PC-9 (cell line): ENCODE measurements around the gene UTP14C. TPM values are rescaled to one million over a fixed set of nuclear protein-coding genes. Genes with fewer than 3 reads are reported as not detected.
"Not testable (repeated sequence)": the region's sequence is repeated elsewhere in the genome, so short reads cannot be mapped to it uniquely, and the experiment has no call there.

Experiments used
- BruUV-seq: library from RNA; stranded (reverse); fragments of 400-500 nt; replicated peaks from 2 replicates; lab custom pipeline; 2021; lab: Mats Ljungman, UMichigan
- CTCF ChIA-PET: fragments of 300-600 bp; sonication (Branson Sonifier 250); formaldehyde crosslinking; loops from one replicate; lab custom pipeline; 2022; ENCODE audit warnings: antibody characterized with exemption; lab: Charles Lee
- POLR2A ChIA-PET: fragments of 300-600 bp; sonication (Branson Sonifier 250); formaldehyde crosslinking; loops from one replicate; lab custom pipeline; 2022; ENCODE audit warnings: antibody characterized with exemption; ENCODE audit not compliant: unreplicated experiment; lab: Charles Lee
- DNase-seq, 2 experiments: peaks; one replicate each; pipeline versions ENCODE4 v3.0.0 to v3.0.0-alpha.2; 2015 to 2022; ENCODE audit warnings: mixed read lengths in 1 of 2
- H2AFZ ChIP-seq: fragments of 200-600 bp; sonication (generic); 2 replicates; pipeline ENCODE4 v1.8.1; 2017; ENCODE audit warnings: antibody characterized with exemption
- H3F3A ChIP-seq: fragments of 200-600 bp; sonication (generic); 2 replicates; pipeline ENCODE4 v1.8.1; 2017; ENCODE audit warnings: antibody characterized with exemption, mild to moderate bottlenecking, low read depth; ENCODE audit not compliant: insufficient read depth
- H3K27ac ChIP-seq: fragments of 200-600 bp; sonication (generic); 2 replicates; pipeline ENCODE4 v1.6.1; 2016; ENCODE audit warnings: mixed run types
- H3K27me3 ChIP-seq: fragments of 200-600 bp; sonication (generic); 2 replicates; pipeline ENCODE4 v1.6.1; 2016; ENCODE audit warnings: low read depth, mixed run types; ENCODE audit not compliant: insufficient read depth
- H3K36me3 ChIP-seq: fragments of 200-600 bp; sonication (generic); 2 replicates; pipeline ENCODE4 v1.6.1; 2016; ENCODE audit warnings: low read depth, mixed run types
- H3K4me1 ChIP-seq: fragments of 200-600 bp; sonication (generic); replicated peaks from 2 replicates; pipeline ENCODE4 v1.6.1; 2016; ENCODE audit warnings: mixed run types; ENCODE audit not compliant: insufficient read depth
- H3K4me2 ChIP-seq: fragments of 200-600 bp; sonication (generic); 2 replicates; pipeline ENCODE4 v1.6.1; 2017; ENCODE audit warnings: mixed run types
- H3K4me3 ChIP-seq: fragments of 200-600 bp; sonication (generic); 2 replicates; pipeline ENCODE4 v1.6.1; 2016; ENCODE audit warnings: mixed run types
- H3K79me2 ChIP-seq: fragments of 200-600 bp; sonication (generic); 2 replicates; pipeline ENCODE4 v1.6.1; 2017; ENCODE audit warnings: low read depth, mixed run types
- H3K9me2 ChIP-seq: fragments of 200-600 bp; sonication (generic); 2 replicates; pipeline ENCODE4 v1.8.1; 2017; ENCODE audit warnings: mild to moderate bottlenecking; ENCODE audit not compliant: insufficient read depth
- H3K9me3 ChIP-seq: fragments of 200-600 bp; sonication (generic); 2 replicates; pipeline ENCODE4 v1.8.1; 2016; ENCODE audit warnings: low read depth; ENCODE audit not compliant: insufficient read depth
- H4K20me1 ChIP-seq: fragments of 200-600 bp; sonication (generic); 2 replicates; pipeline ENCODE4 v1.8.1; 2017; ENCODE audit not compliant: insufficient read depth
- CTCF ChIP-seq: fragments of 200-600 bp; sonication (generic); conservative IDR thresholded peaks from 2 replicates; pipeline ENCODE4 v1.6.1; 2017; ENCODE audit warnings: mixed run types, antibody characterized with exemption, mild to moderate bottlenecking, moderate library complexity
- EZH2 ChIP-seq: fragments of 200-600 bp; sonication (generic); IDR thresholded peaks from 2 replicates; pipeline ENCODE4 v1.8.0; 2017; ENCODE audit warnings: antibody characterized with exemption, low read depth
- intact Hi-C: fragments of 100-400 bp; cut with micrococcal nuclease; formaldehyde crosslinking; loops from one replicate; pipeline ENCODE4 v1.10.0; 2022; ENCODE audit not compliant: unreplicated experiment
- total RNA-seq: library from RNA; stranded (reverse); gene quantifications from 2 replicates; pipeline ENCODE4 v1.2.3, GENCODE V29; 2021

Gene UTP14C
- total RNA-seq, 1 experiment from 2014 or later = 11.4 TPM

- no TSS peak for BruUV-seq
- Histone ChIP-seq H3K36me3 (peaks cover 49% of the 10 kb centered on the region), H4K20me1 (no peaks in the 10 kb centered on the region), H3K27ac (no peak overlapping the region), H3K4me2 (no peak overlapping the region), H3K4me1 (no peaks in the 10 kb centered on the region), H3K9me3 (peaks cover 11% of the 10 kb centered on the region; the same call in 1 of the 2 replicates), H3K27me3 (no peaks in the 10 kb centered on the region), H3K9me2 (no peaks in the 10 kb centered on the region), H3K79me2 (peaks cover 3% of the 10 kb centered on the region; the same call in 1 of the 2 replicates), H3K4me3 (no peak overlapping the region), H2AFZ (no peak overlapping the region), H3F3A (no peaks in the 10 kb centered on the region)
- ChIA-PET CTCF (no interaction called here), POLR2A (interaction anchor here (0.6 kb wide), 1 partner anchor 94 kb away, joined by 3 read pairs; no protein-coding TSS in a partner anchor)
- DNase-seq = no peak
- TF ChIP-seq CTCF (no peak), EZH2 (no peak)
- intact Hi-C loops = no loop called here
Observed at GRCh38 chr13:52027832-52028231, 3.3 kb downstream of the UTP14C start.

- POLR2A ChIA-PET = no interaction called here
- intact Hi-C loops = no loop called here
- Histone ChIP-seq H4K20me1 (no peaks in the 10 kb centered on the region), H3K27ac (no peak overlapping the region), H3K4me1 (no peaks in the 10 kb centered on the region), H3K4me2 (no peak overlapping the region), H3K4me3 (no peak overlapping the region), H3K9me3 (peaks cover 11% of the 10 kb centered on the region; the same call in 1 of the 2 replicates), H3K27me3 (no peaks in the 10 kb centered on the region), H3K79me2 (peaks cover 3% of the 10 kb centered on the region; the same call in 1 of the 2 replicates), H3K9me2 (no peaks in the 10 kb centered on the region), H2AFZ (no peak overlapping the region), H3F3A (0 out of 2 replicates have a peak, but pooled peaks cover 4% of the 10 kb centered on the region), H3K36me3 (peaks cover 41% of the 10 kb centered on the region)
- no peak for TF ChIP-seq CTCF
- no peak for TF ChIP-seq EZH2
- CTCF ChIA-PET = no interaction called here
- TSS peak; percentile 10 for BruUV-seq
- no peak for DNase-seq
Observed at GRCh38 chr13:52029569-52029968, 5.1 kb downstream of the UTP14C start.

- H4K20me1 ChIP-seq, H3K4me3 ChIP-seq, CTCF ChIA-PET, H3K9me2 ChIP-seq, POLR2A ChIA-PET, H3K27me3 ChIP-seq, H3K4me2 ChIP-seq, intact Hi-C loops, H2AFZ ChIP-seq, H3F3A ChIP-seq, H3K27ac ChIP-seq, BruUV-seq, H3K79me2 ChIP-seq, H3K4me1 ChIP-seq, DNase-seq: not testable (repeated sequence)
- H3K36me3 ChIP-seq = peaks cover 33% of the 10 kb centered on the region
- H3K9me3 ChIP-seq = peaks cover 11% of the 10 kb centered on the region; the same call in 1 of the 2 replicates
Observed at GRCh38 chr13:52030401-52030800, 5.9 kb downstream of the UTP14C start.

GRCh38 chr13:52033039-52033438, 8.5 kb downstream of the UTP14C start:
- Histone ChIP-seq H3K4me2 (no peak overlapping the region), H3K4me3 (no peak overlapping the region), H4K20me1 (no peaks in the 10 kb centered on the region), H3K27me3 (no peaks in the 10 kb centered on the region), H3K9me2 (no peaks in the 10 kb centered on the region), H3F3A (0 out of 2 replicates have a peak, but pooled peaks cover 4% of the 10 kb centered on the region), H3K36me3 (peaks cover 12% of the 10 kb centered on the region), H3K79me2 (no peaks in the 10 kb centered on the region), H3K27ac (no peak overlapping the region), H3K4me1 (no peaks in the 10 kb centered on the region), H2AFZ (no peak overlapping the region), H3K9me3 (no peaks in the 10 kb centered on the region)
- CTCF ChIA-PET = no interaction called here
- intact Hi-C loops = no loop called here
- POLR2A ChIA-PET = interaction anchor here (0.7 kb wide), 1 partner anchor 585 kb away, joined by 7 read pairs; no protein-coding TSS in a partner anchor
- TF ChIP-seq CTCF (no peak), EZH2 (no peak)
- DNase-seq = no peak
- no TSS peak for BruUV-seq
